ENCODE measurements around the gene MYH16.

DNA sequence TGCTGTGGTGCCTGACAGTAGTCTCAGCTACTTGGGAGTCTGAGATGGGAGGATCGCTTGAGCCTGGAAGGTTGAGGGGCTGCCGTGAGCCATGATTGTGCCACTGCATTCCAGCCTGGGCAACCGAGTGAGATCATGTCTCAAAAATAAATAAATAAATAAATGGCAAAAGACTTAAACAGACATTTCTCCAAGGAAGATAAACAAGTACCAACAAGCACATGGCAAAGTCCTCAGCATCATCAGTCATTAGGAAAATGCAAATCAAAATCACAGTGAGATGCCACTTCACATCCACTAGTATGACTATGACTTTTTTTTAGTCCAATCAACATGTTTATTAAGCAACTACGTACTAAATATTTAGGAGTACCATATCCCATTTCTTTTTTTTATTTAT, 43.4 kb upstream of the MYH16 start:
- TF ChIP-seq POLR2AphosphoS5 (IDR thresholded peaks at IDR 0.05; ENCODE audit: insufficient read depth in 1 of 2, low read depth in 1 of 2) (no peak), CTCF (IDR thresholded peaks at IDR 0.05) (no peak), POLR2A (IDR thresholded peaks at IDR 0.05) (no peak)

Measured in vagina (tissue), 2 donors.